HepG2 (cell line): Measurements from ENCODE around the gene COPZ2.

Experiments used
- ATRX ChIP-seq: sonication (generic); formaldehyde crosslinking; IDR thresholded peaks from 2 replicates; pipeline ENCODE4 v1.4.0; 2020; ENCODE audit warnings: missing genetic modification reagents, borderline replicate concordance
- EZH2 ChIP-seq: conservative IDR thresholded peaks from 2 replicates; pipeline ENCODE4 v1.6.1; 2012; ENCODE audit warnings: mild to moderate bottlenecking, low read depth, low read length, moderate library complexity
- NFIC ChIP-seq: IDR thresholded peaks from 2 replicates; pipeline ENCODE4 v1.6.1; 2012; ENCODE audit warnings: mild to moderate bottlenecking, low read length, inconsistent platforms
- POLR2A ChIP-seq, 2 experiments: IDR thresholded peaks; 2 replicates each; pipeline ENCODE4 v1.6.1; 2011; ENCODE audit warnings: low read depth in 2 of 2, low read length in 2 of 2, mild to moderate bottlenecking in 1 of 2, moderate library complexity in 1 of 2; ENCODE audit not compliant: insufficient read depth in 1 of 2
- RELA ChIP-seq: sonication (generic); formaldehyde crosslinking; IDR thresholded peaks from 2 replicates; pipeline ENCODE4 v1.4.0; 2020; ENCODE audit warnings: missing genetic modification reagents
- REST ChIP-seq, 2 experiments: IDR thresholded peaks; 2 replicates each; pipeline ENCODE4 v1.6.1; 2011 to 2012; ENCODE audit warnings: low read length in 2 of 2, borderline replicate concordance in 1 of 2, low read depth in 1 of 2, mild to moderate bottlenecking in 1 of 2, moderate library complexity in 1 of 2
- SP2 ChIP-seq: sonication (generic); formaldehyde crosslinking; IDR thresholded peaks from 2 replicates; pipeline ENCODE4 v1.5.1; 2020; ENCODE audit warnings: mild to moderate bottlenecking, missing genetic modification reagents
- ZNF362 ChIP-seq: sonication (generic); formaldehyde crosslinking; IDR thresholded peaks from 2 replicates; pipeline ENCODE4 v1.4.0; 2020; ENCODE audit warnings: missing genetic modification reagents, mild to moderate bottlenecking, borderline replicate concordance
- TF ChIP-seq, protein P1 (sequence below): sonication (generic); formaldehyde crosslinking; IDR thresholded peaks from 2 replicates; pipeline ENCODE4 v1.4.0; 2020; ENCODE audit warnings: mild to moderate bottlenecking, missing genetic modification reagents

GRCh38 chr17:47978324-47978723, 59.3 kb downstream of the COPZ2 start:
- TF ChIP-seq SP2: no peak
- TF ChIP-seq EZH2: no peak
- TF ChIP-seq RELA (CRISPR knock-in tag): no peak
- TF ChIP-seq, protein P1, sequence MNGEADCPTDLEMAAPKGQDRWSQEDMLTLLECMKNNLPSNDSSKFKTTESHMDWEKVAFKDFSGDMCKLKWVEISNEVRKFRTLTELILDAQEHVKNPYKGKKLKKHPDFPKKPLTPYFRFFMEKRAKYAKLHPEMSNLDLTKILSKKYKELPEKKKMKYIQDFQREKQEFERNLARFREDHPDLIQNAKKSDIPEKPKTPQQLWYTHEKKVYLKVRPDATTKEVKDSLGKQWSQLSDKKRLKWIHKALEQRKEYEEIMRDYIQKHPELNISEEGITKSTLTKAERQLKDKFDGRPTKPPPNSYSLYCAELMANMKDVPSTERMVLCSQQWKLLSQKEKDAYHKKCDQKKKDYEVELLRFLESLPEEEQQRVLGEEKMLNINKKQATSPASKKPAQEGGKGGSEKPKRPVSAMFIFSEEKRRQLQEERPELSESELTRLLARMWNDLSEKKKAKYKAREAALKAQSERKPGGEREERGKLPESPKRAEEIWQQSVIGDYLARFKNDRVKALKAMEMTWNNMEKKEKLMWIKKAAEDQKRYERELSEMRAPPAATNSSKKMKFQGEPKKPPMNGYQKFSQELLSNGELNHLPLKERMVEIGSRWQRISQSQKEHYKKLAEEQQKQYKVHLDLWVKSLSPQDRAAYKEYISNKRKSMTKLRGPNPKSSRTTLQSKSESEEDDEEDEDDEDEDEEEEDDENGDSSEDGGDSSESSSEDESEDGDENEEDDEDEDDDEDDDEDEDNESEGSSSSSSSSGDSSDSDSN: no peak
- TF ChIP-seq POLR2A (IDR thresholded peaks at IDR 0.05; ENCODE audit: insufficient read depth in 1 of 2, low read depth in 2 of 2, low read length in 2 of 2): no peak
- TF ChIP-seq REST (IDR thresholded peaks at IDR 0.05; ENCODE audit: borderline replicate concordance in 1 of 2, low read depth in 1 of 2, low read length in 2 of 2): no peak
- no peak for TF ChIP-seq ZNF362 (CRISPR knock-in tag)
- TF ChIP-seq ATRX (CRISPR knock-in tag): no peak
- TF ChIP-seq NFIC: no peak
